LNCaP clone FGC (cell line): ENCODE measurements around the gene RNF213.

Source experiments
- DNase-seq: peaks from one replicate; pipeline ENCODE4 v3.0.0-alpha.2; 2011; ENCODE audit warnings: low read depth
- H3K4me3 ChIP-seq: 2 replicates; pipeline ENCODE4 v1.5.1; 2011; ENCODE audit warnings: mild to moderate bottlenecking, low read depth, low read length, control low read depth
- TF ChIP-seq, protein P1 (sequence below): IDR thresholded peaks from 2 replicates; pipeline ENCODE4 v1.5.1; 2012; ENCODE audit warnings: mild to moderate bottlenecking; ENCODE audit not compliant: control insufficient read depth, insufficient read depth; ENCODE audit errors: extremely low read depth

The RNF213 gene

DNA sequence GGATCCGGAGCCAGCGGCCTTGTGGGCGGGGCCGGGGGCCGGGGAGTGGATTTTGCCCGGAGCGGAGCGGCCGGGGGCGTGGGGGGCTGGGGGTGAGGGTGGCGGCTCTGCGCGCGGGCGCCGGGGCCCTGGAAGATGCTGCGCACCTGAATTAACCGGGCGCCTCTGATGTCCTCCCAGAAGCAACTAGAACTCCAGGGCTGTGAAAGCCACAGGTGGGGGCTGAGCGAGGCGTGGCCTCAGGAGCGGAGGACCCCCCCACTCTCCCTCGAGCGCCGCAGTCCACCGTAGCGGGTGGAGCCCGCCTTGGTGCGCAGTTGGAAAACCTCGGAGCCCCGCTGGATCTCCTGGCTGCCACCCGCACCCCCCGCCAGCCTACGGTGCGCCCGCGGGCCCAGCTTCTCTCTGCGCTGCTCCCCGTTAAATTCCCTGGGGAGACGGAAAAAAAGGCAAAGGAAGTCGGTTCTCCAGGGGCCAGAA lies 39.9 kb upstream of the RNF213 start:
- TF ChIP-seq, protein P1, sequence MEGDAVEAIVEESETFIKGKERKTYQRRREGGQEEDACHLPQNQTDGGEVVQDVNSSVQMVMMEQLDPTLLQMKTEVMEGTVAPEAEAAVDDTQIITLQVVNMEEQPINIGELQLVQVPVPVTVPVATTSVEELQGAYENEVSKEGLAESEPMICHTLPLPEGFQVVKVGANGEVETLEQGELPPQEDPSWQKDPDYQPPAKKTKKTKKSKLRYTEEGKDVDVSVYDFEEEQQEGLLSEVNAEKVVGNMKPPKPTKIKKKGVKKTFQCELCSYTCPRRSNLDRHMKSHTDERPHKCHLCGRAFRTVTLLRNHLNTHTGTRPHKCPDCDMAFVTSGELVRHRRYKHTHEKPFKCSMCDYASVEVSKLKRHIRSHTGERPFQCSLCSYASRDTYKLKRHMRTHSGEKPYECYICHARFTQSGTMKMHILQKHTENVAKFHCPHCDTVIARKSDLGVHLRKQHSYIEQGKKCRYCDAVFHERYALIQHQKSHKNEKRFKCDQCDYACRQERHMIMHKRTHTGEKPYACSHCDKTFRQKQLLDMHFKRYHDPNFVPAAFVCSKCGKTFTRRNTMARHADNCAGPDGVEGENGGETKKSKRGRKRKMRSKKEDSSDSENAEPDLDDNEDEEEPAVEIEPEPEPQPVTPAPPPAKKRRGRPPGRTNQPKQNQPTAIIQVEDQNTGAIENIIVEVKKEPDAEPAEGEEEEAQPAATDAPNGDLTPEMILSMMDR, result no peak
- peak overlapping the region; percentile 99 for H3K4me3 ChIP-seq
- no peak for DNase-seq

DNA sequence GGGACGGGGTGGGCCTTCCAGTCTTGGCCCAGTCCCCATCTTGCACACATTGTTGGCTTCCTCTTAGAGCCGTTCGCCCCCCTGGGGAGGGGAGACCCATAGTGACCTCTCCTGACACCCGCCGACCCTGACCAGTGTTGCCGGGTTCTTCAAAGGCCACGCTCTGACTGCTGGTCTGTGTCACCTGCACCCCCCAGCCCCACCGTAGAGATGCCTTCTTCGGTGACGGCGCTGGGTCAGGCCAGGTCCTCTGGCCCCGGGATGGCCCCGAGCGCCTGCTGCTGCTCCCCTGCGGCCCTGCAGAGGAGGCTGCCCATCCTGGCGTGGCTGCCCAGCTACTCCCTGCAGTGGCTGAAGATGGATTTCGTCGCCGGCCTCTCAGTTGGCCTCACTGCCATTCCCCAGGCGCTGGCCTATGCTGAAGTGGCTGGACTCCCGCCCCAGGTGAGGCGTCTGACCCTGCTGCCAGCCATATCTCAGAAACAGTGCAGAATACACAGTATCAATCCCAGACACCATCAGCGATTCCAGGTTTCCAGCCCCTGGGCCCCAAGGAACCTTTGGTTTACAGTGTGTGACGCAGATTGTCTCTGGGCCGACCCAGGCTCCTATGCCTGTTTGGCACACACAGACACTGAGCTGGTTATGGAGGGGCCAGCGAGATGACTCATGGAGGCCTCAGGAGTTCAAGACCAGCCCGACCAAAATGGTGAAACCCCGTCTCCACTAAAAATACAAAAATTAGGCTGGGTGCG lies 39.1 kb upstream of the RNF213 start:
- H3K4me3 ChIP-seq, result peak overlapping the region; percentile 99
- DNase-seq, result no peak
- TF ChIP-seq, protein P1, result no peak

DNA sequence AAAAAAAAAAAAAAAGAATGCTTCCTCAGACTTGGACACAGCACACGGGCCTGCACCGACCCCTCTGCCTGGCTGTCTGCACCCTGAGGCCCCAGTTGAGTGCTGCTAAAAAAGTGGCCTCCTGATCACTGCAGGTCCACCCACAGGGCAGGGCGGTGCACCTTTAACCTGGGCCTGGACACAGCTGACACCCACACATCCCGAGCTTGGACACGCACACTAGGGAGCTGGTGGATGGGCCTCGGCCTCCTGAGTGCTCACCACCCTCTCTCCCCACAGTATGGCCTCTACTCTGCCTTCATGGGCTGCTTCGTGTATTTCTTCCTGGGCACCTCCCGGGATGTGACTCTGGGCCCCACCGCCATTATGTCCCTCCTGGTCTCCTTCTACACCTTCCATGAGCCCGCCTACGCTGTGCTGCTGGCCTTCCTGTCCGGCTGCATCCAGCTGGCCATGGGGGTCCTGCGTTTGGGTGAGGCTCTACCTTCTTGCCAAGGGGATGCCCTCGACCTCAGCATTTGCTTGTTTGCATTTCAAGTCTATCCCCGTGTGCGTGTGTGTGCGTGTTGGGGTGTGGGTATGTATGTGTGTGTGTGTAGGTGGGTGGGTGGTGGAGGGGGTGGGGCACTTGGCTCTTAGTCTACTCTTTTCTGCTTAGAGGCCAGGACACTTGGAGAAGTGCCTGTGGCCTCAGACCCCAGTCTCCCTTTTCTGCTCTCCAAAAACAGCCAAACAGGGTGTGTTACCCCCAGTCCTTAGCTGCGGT lies 38.1 kb upstream of the RNF213 start:
- no peak overlapping the region for H3K4me3 ChIP-seq
- no peak for DNase-seq
- TF ChIP-seq, protein P1, result no peak

DNA sequence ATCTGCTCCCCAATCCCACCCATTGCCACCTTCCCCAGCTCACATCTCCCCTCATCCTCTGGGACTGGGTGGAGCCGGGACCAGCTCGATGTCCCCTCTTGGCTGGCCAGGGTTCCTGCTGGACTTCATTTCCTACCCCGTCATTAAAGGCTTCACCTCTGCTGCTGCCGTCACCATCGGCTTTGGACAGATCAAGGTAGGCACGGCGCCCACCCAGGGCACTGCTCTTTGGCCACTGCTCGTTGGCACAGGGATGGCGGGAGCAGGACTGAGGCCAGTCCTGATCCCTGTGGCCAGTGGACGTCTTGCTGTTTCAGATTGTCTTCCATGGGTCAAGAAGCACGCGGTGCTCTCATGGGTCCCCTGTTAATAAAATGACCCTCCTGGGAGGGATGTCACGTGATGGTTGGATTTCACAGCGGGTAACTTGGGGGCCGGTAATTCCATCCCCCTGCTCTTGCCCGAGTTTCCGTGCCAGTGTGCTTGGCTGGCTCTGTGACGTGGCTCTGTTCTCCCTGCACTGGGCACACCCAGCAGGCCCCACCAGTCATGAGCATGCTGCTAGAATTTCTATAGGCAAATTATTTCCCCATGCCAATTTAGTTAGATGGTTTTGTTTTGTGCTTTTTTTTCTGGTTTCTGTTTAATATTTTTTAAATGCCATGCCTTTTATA lies 37.4 kb upstream of the RNF213 start:
- TF ChIP-seq, protein P1, result no peak
- H3K4me3 ChIP-seq, result no peak overlapping the region
- no peak for DNase-seq

DNA sequence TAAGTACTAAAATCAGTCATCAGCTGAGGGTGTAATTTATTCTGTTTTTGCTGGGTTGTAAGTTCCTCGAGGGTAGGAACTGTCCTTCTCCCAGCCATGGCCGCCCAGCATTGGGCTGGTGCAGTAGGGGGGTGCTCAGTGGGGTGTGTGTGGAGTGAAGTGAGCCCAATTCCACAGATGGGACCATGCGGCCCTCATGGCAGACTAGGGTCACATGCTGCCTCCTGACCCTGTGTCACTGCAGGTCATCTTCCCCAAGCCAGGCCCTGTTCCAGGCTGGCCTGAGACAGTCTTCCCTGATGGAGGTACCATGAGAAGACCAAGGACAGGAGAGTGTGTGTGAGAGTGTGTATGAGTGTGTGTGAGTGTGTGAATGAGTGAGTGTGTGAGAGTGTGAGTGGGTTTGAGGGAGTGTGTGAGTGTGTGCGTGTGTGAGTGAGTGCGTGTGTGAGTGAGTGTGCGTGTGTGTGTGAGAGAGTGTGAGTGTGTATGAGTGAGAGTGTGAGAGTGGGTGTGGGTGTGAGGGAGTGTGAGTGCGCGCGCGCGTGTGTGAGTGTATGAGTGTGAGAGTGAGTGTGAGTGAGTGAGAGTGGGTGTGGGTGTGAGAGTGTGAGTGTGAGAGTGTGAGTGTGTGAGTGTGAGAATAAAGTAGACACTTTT lies 36.7 kb upstream of the RNF213 start:
- DNase-seq, result no peak
- H3K4me3 ChIP-seq, result no peak overlapping the region
- TF ChIP-seq, protein P1, result no peak

DNA sequence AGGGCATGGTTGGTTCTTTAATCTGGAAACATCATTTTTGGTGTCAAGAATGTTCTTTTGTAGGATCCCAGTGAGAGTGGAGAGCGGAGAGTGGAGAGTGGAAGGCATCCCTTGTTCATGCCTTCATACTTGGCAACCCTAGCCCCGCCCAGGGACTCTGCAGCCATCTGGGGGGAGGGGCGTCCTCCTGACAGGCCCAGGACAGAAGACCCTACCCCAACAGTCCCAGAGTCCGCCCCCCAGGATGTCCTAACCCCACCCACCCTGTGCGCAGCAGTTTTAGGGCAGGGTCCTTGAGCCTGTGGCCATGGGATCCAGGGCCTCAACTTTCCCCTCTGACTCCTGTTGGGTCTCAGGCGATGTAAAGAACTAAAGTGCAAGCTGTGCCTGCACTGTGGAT lies 36.0 kb upstream of the RNF213 start:
- TF ChIP-seq, protein P1, result no peak
- H3K4me3 ChIP-seq, result no peak overlapping the region
- no peak for DNase-seq
